Loucy (cell line): ENCODE measurements around the gene SCN5A.

Experiments used
- CTCF ChIP-seq: fragments of 200-600 bp; sonication (generic); conservative IDR thresholded peaks from 2 replicates; pipeline ENCODE4 v1.5.1; 2014; ENCODE audit warnings: mild to moderate bottlenecking, antibody characterized with exemption, low read length
- EZH2phosphoT487 ChIP-seq: fragments of 200-600 bp; IDR thresholded peaks from 2 replicates; pipeline ENCODE4 v1.6.1; 2018; ENCODE audit warnings: antibody characterized with exemption, mild to moderate bottlenecking, moderate library complexity, borderline replicate concordance

- TF ChIP-seq CTCF: no peak
- TF ChIP-seq EZH2phosphoT487: no peak
Observed at GRCh38 chr3:38583688-38584087, 65.8 kb downstream of the SCN5A start.
